ENCODE data around the gene UFM1. TPM values are rescaled to one million over a fixed set of nuclear protein-coding genes. Genes with fewer than 3 reads are reported as not detected.
"Not testable (repeated sequence)": the region's sequence is repeated elsewhere in the genome, so short reads cannot be mapped to it uniquely, and the experiment has no call there.

Gene UFM1
- 10 to 100 TPM; 48.9 to 52.2 TPM for total RNA-seq
- long read RNA-seq, transcript UFM1-201 (6 exons, 3,138 nt), result major isoform, 120 of 135 reads
- long read RNA-seq, partial matches to known transcripts, result 3 of 135 reads
- long read RNA-seq, other reads (novel, unspliced or antisense), result 9 of 135 reads

- DNase-seq (peak; percentile 95), ATAC-seq (peak; percentile 98)
- intact Hi-C loops (cut with DNase I, micrococcal nuclease), result no loop called here
Observed at GRCh38 chr13:38349390-38350113, at the start of gene UFM1. Gene UFM1, plus strand, starts transcription at chr13:38349851. Its CDS starts 69 bp downstream, at chr13:38349920.

GRCh38 chr13:38301236-38301635, 48.4 kb upstream of the UFM1 start:
- ATAC-seq (peak; percentile 86), DNase-seq (no peak)
- intact Hi-C loops (cut with DNase I, micrococcal nuclease), result no loop called here

- ATAC-seq, result no peak
- intact Hi-C loops (cut with DNase I, micrococcal nuclease), result no loop called here
- DNase-seq, result no peak
Observed at GRCh38 chr13:38303816-38304320, 45.8 kb upstream of the UFM1 start.

- intact Hi-C loops (cut with DNase I, micrococcal nuclease), result no loop called here
- no peak for DNase-seq
- ATAC-seq, result no peak
Observed at GRCh38 chr13:38308736-38309135, 40.9 kb upstream of the UFM1 start.

GRCh38 chr13:38309397-38309796, 40.3 kb upstream of the UFM1 start:
- no peak for DNase-seq
- ATAC-seq, result no peak
- intact Hi-C loops (cut with DNase I, micrococcal nuclease), result no loop called here

- ATAC-seq; DNase-seq; intact Hi-C loops (cut with DNase I, micrococcal nuclease): not testable (repeated sequence)
Observed at GRCh38 chr13:38311175-38311574, 38.5 kb upstream of the UFM1 start.

GRCh38 chr13:38316129-38316528, 33.5 kb upstream of the UFM1 start:
- intact Hi-C loops (cut with DNase I, micrococcal nuclease), result no loop called here
- ATAC-seq, result no peak

GRCh38 chr13:38321654-38322053, 28.0 kb upstream of the UFM1 start:
- no peak for ATAC-seq
- intact Hi-C loops (cut with DNase I, micrococcal nuclease), result no loop called here
- DNase-seq, result no peak

More at GRCh38 chr13:38316129-38316528, 33.5 kb upstream of the UFM1 start:
- no peak for DNase-seq

- DNase-seq (no peak), ATAC-seq (no peak)
- intact Hi-C loops (cut with DNase I, micrococcal nuclease), result no loop called here
Observed at GRCh38 chr13:38325426-38325825, 24.2 kb upstream of the UFM1 start.

GRCh38 chr13:38328699-38329098, 21.0 kb upstream of the UFM1 start:
- DNase-seq (no peak), ATAC-seq (no peak)
- intact Hi-C loops (cut with DNase I, micrococcal nuclease), result no loop called here

- DNase-seq, result no peak
- intact Hi-C loops (cut with DNase I, micrococcal nuclease), result no loop called here
Observed at GRCh38 chr13:38334845-38335244, 14.8 kb upstream of the UFM1 start.

GRCh38 chr13:38338089-38338488, 11.6 kb upstream of the UFM1 start:
- ATAC-seq, result no peak
- intact Hi-C loops (cut with DNase I, micrococcal nuclease), result no loop called here
- no peak for DNase-seq

More at GRCh38 chr13:38334845-38335244, 14.8 kb upstream of the UFM1 start:
- no peak for ATAC-seq

GRCh38 chr13:38340624-38341023, 9.0 kb upstream of the UFM1 start:
- ATAC-seq (no peak), DNase-seq (no peak)
- intact Hi-C loops (cut with DNase I, micrococcal nuclease), result no loop called here

GRCh38 chr13:38341149-38341692, 8.4 kb upstream of the UFM1 start:
- ATAC-seq (no peak), DNase-seq (no peak)
- intact Hi-C loops (cut with DNase I, micrococcal nuclease), result no loop called here

GRCh38 chr13:38346764-38347163, 2.9 kb upstream of the UFM1 start:
- ATAC-seq (no peak), DNase-seq (no peak)
- intact Hi-C loops (cut with DNase I, micrococcal nuclease), result no loop called here

- ATAC-seq (peak; percentile 39), DNase-seq (no peak)
- intact Hi-C loops (cut with DNase I, micrococcal nuclease), result no loop called here
Observed at GRCh38 chr13:38348861-38349389, 726 bp upstream of the UFM1 start.

- DNase-seq (peak; percentile 75 to 77), ATAC-seq (peak; percentile 59)
- intact Hi-C loops (cut with DNase I, micrococcal nuclease), result no loop called here
Observed at GRCh38 chr13:38350114-38350617, 515 bp downstream of the UFM1 start.

- no peak for ATAC-seq
- intact Hi-C loops (cut with DNase I, micrococcal nuclease), result no loop called here
Observed at GRCh38 chr13:38355595-38356119, 6.0 kb downstream of the UFM1 start.

GRCh38 chr13:38358684-38359083, 9.0 kb downstream of the UFM1 start:
- intact Hi-C loops (cut with DNase I, micrococcal nuclease), result no loop called here
- no peak for DNase-seq
- ATAC-seq, result no peak

More at GRCh38 chr13:38355595-38356119, 6.0 kb downstream of the UFM1 start:
- DNase-seq, result no peak
